Measurements from ENCODE around the gene MTHFD1L.

MTHFD1L gene

DNA sequence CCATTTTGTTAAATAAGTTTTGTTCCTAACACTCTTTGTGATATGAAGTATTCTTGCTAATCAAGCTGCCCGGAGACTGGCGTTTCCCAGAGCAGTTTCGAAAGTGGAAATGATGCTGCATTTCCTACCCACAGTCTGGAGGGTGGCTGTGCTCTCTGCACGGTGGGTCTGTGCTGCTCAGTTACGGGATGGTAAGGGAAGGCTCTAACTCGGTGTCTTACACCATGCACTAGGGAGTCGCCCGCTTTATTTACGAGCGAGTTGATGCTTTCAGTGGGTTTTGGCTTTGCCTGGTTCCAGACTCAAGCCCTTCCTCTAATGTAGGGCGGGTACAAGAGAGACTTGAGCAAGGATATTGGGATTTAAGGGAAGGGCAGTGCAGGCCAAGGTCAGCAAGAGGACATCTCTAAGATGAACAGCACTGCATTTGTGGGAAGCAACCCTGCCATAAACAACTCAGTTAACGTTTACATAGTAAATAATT, 194.2 kb downstream of the MTHFD1L start:
- peak; percentile 23 for DNase-seq (ENCODE audit: low read depth)
- H3K4me3 ChIP-seq (ENCODE audit: low read length): no peak overlapping the region
- no peak for TF ChIP-seq CTCF (conservative IDR thresholded peaks at IDR 0.05; ENCODE audit: low read length)

GRCh38 chr6:151060096-151060765, 194.7 kb downstream of the MTHFD1L start:
- TF ChIP-seq CTCF (conservative IDR thresholded peaks at IDR 0.05; ENCODE audit: low read length): no peak
- no peak overlapping the region for H3K4me3 ChIP-seq (ENCODE audit: low read length)
- DNase-seq (ENCODE audit: low read depth): peak; percentile 88

DNA sequence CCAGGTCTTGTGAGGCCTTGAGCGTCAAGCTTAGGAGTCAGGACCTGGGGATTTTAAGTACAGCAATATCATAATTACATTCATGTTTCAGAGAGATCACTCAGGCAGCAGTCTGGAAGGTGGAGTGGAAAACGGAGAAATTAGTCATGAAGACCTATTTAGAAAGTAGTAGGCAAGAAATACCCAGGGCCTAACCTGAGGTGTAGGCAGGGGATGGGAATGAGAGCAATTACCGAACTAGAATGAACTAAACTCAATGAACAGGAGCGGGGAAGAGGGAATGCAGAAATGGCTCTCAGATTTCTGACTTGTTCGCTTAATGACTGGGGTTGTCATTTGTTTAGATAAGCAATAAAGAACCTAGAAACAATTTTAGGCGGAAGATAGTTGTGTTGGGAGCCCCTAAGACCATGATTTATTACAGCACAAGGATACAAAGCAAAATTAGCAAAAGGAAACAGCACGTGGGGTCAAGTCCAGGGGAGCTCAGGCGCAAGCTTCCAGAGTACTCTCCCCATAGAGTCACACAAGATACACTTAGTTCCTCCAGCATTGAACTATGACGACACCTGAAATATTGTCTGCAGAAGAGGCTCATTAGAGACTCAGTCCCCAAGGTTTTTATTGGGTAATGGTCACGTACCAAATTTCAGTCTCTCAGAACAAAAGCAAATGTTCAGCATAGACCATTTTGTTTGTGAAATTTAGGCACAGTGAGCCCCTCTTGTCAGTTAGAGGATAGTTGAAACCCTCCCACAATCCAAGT, 195.4 kb downstream of the MTHFD1L start:
- TF ChIP-seq CTCF (conservative IDR thresholded peaks at IDR 0.05; ENCODE audit: low read length): no peak
- DNase-seq (ENCODE audit: low read depth): no peak
- no peak overlapping the region for H3K4me3 ChIP-seq (ENCODE audit: low read length)

DNA sequence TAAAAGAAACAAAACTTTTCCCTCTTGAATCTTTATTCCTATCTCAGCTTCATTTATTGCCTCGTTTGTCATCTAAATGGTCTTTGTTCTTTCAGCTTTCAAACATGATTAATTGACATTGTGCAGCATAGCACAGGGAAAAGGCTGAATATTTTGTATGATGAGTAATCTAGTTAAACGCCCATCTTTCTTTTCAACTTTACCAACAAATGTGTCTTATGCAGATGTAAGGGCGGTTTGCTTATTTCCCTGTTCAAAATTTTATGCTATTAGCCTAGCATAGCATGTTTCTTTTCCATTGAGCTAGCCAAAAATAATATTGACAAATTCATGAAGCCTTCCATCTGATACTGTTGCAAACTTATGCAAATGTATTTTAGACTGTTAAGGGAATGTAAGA, 197.8 kb downstream of the MTHFD1L start:
- TF ChIP-seq CTCF (conservative IDR thresholded peaks at IDR 0.05; ENCODE audit: low read length): no peak
- DNase-seq (ENCODE audit: low read depth): peak; percentile 78
- no peak overlapping the region for H3K4me3 ChIP-seq (ENCODE audit: low read length)

GRCh38 chr6:151063842-151064647, 198.5 kb downstream of the MTHFD1L start:
- no peak for DNase-seq (ENCODE audit: low read depth)
- H3K4me3 ChIP-seq (ENCODE audit: low read length): no peak overlapping the region
- no peak for TF ChIP-seq CTCF (conservative IDR thresholded peaks at IDR 0.05; ENCODE audit: low read length)

GRCh38 chr6:151065027-151065815, 199.7 kb downstream of the MTHFD1L start:
- no peak overlapping the region for H3K4me3 ChIP-seq (ENCODE audit: low read length)
- no peak for TF ChIP-seq CTCF (conservative IDR thresholded peaks at IDR 0.05; ENCODE audit: low read length)
- DNase-seq (ENCODE audit: low read depth): no peak

All from AG10803 (cell line).